Neutrophil (primary cell): ENCODE results near the gene LY6G6F.
A peak's percentile ranks its signal among the peaks of the same experiment; 100 is the strongest.

Experiments used
- H3K27ac ChIP-seq: fragments of 200-600 bp; sonication (generic); 2 replicates; pipeline ENCODE4 v1.5.1; 2016; ENCODE audit warnings: mild to moderate bottlenecking, moderate library complexity
- H3K27me3 ChIP-seq: fragments of 200-600 bp; sonication (generic); 2 replicates; pipeline ENCODE4 v1.6.0; 2016; ENCODE audit warnings: mild to moderate bottlenecking
- H3K36me3 ChIP-seq: fragments of 200-600 bp; sonication (generic); 2 replicates; pipeline ENCODE4 v1.5.1; 2017
- H3K4me1 ChIP-seq, 2 experiments: fragments of 200-600 bp in 1 of 2; sonication (generic) in 1 of 2; 1 replicate in 1 of 2; 2 replicates in 1 of 2; pipeline versions ENCODE4 v1.5.1 to v1.6.1; 2013 to 2016; ENCODE audit warnings: low read depth in 1 of 2, low read length in 1 of 2, mild to moderate bottlenecking in 1 of 2, moderate library complexity in 1 of 2; ENCODE audit not compliant: control insufficient read depth in 1 of 2, insufficient read depth in 1 of 2
- H3K4me3 ChIP-seq, 2 experiments: fragments of 200-600 bp in 1 of 2; sonication (generic) in 1 of 2; 1 replicate in 1 of 2; 2 replicates in 1 of 2; pipeline ENCODE4 v1.5.1; 2013 to 2016; ENCODE audit warnings: low read depth in 1 of 2, low read length in 1 of 2, mild to moderate bottlenecking in 1 of 2, moderate library complexity in 1 of 2
- H3K9me3 ChIP-seq: fragments of 200-600 bp; sonication (generic); 2 replicates; pipeline ENCODE4 v1.5.1; 2016
- CTCF ChIP-seq: fragments of 200-600 bp; sonication (generic); IDR thresholded peaks from 2 replicates; pipeline ENCODE4 v1.5.1; 2016; ENCODE audit warnings: antibody characterized with exemption

The LY6G6F gene

GRCh38 chr6:31729979-31730630 lies 23.4 kb downstream of the LY6G6F start:
- Histone ChIP-seq H3K4me3 (peak overlapping the region; percentile 89 to 91), H3K36me3 (peaks cover 60% of the 10 kb centered on the region), H3K27ac (peak overlapping the region; percentile 96), H3K27me3 (no peaks in the 10 kb centered on the region), H3K4me1 (peaks cover 85 to 88% of the 10 kb centered on the region in 2 experiments), H3K9me3 (no peaks in the 10 kb centered on the region)
- peak; percentile 20 for TF ChIP-seq CTCF

GRCh38 chr6:31730631-31731086 lies 24.0 kb downstream of the LY6G6F start:
- H3K4me1 ChIP-seq, result peaks cover 83 to 88% of the 10 kb centered on the region in 2 experiments
- no peak for TF ChIP-seq CTCF

GRCh38 chr6:31732029-31732428 lies 25.4 kb downstream of the LY6G6F start:
- Histone ChIP-seq H3K36me3 (peaks cover 48% of the 10 kb centered on the region), H3K27ac (peak overlapping the region; percentile 96), H3K9me3 (no peaks in the 10 kb centered on the region), H3K4me1 (peaks cover 75 to 78% of the 10 kb centered on the region in 2 experiments), H3K4me3 (peak overlapping the region in 1 of 2 experiments; percentile 23), H3K27me3 (no peaks in the 10 kb centered on the region)
- no peak for TF ChIP-seq CTCF

More at GRCh38 chr6:31730631-31731086, 24.0 kb downstream of the LY6G6F start:
- peak overlapping the region; percentile 96 for H3K27ac ChIP-seq
- H3K27me3 ChIP-seq, result no peaks in the 10 kb centered on the region
- H3K36me3 ChIP-seq, result peaks cover 60% of the 10 kb centered on the region
- no peaks in the 10 kb centered on the region for H3K9me3 ChIP-seq
- peak overlapping the region; percentile 89 to 91 for H3K4me3 ChIP-seq

GRCh38 chr6:31733734-31734133 lies 27.1 kb downstream of the LY6G6F start:
- no peak for TF ChIP-seq CTCF
- H3K4me3 ChIP-seq, result peak overlapping the region; percentile 88 to 98
- H3K4me1 ChIP-seq, result peaks cover 75 to 78% of the 10 kb centered on the region in 2 experiments
- peak overlapping the region; percentile 96 for H3K27ac ChIP-seq
- H3K36me3 ChIP-seq, result peaks cover 45% of the 10 kb centered on the region
- H3K27me3 ChIP-seq, result no peaks in the 10 kb centered on the region
- H3K9me3 ChIP-seq, result no peaks in the 10 kb centered on the region

- Histone ChIP-seq H3K9me3 (no peaks in the 10 kb centered on the region), H3K27me3 (no peaks in the 10 kb centered on the region), H3K27ac (peak overlapping the region; percentile 96), H3K4me1 (peaks cover 76 to 78% of the 10 kb centered on the region in 2 experiments), H3K4me3 (peak overlapping the region; percentile 88 to 98), H3K36me3 (peaks cover 45% of the 10 kb centered on the region)
- no peak for TF ChIP-seq CTCF
Observed at GRCh38 chr6:31734247-31734820, 27.7 kb downstream of the LY6G6F start.
